ENCODE results near the gene MOB1A.
"Not testable (repeated sequence)": the region's sequence is repeated elsewhere in the genome, so short reads cannot be mapped to it uniquely, and the experiment has no call there.

The MOB1A gene

DNA sequence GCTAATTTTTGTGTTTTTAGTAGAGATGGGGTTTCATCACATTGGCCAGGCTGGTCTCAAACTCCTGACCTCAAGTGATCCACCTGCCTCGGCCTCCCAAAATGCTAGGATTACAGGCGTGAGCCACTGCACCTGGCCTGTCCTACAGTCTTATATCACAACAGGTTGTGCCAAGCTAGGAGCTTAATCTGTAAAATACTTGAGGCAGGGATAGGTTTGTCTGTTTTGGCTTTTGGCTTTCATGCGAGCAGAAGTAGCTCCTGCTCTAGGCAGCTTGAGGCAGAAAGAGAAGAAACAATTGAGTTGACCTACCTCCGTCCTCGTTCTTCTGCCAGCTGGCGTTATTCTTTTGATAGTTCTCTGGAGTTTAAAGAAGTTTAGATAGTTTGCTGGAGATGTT is 37.1 kb upstream of the MOB1A start:
- not testable (repeated sequence) for H3K9ac ChIP-seq (ENCODE audit: low read depth, low read length); H3K4me3 ChIP-seq (ENCODE audit: low read length); H3K27me3 ChIP-seq (ENCODE audit: control insufficient read depth, insufficient read depth, low read length); H3K4me1 ChIP-seq (ENCODE audit: control insufficient read depth, insufficient read depth, low read length); H3K9me3 ChIP-seq (replicated peaks; ENCODE audit: low read length); H3K4me2 ChIP-seq (ENCODE audit: low read length)
- H3K36me3 ChIP-seq (ENCODE audit: insufficient read depth, low read length): peaks cover 33% of the 10 kb centered on the region

DNA sequence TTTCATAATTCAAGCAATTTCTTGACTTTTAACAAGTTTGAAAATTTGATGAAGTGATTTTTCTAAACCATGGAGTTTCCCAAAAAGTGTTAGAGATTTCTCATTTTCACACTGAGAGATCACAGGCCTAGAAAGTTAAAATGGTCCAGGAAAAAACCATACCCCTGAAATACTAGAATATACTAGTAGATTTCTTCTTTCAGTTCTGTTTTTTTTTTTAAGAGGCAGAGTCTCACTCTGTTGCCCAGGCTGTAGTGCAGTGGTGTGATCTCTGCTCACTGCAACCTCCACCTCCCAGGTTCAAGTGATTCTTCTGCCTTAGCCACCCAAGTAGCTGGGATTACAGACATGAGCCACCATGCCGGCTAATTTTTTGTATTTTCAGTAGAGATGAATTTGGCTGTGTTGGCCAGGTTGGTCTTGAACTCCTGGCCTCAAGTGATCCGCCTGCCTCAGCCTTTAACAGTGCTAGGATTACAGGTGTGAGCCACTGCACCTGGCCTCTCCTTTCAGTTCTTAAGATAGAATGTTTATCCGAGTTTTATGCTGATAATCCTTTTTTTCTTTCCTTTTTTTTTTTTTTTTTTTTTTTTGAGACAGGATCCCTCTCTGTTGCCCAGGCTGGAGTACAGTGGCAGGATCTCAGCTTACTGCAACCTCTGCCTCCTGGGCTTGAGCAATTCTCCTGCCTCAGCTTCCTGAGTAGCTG is 34.2 kb upstream of the MOB1A start:
- Histone ChIP-seq H3K4me2 (ENCODE audit: low read length) (no peak overlapping the region), H3K4me1 (ENCODE audit: control insufficient read depth, insufficient read depth, low read length) (no peaks in the 10 kb centered on the region), H3K9ac (ENCODE audit: low read depth, low read length) (no peak overlapping the region), H3K27me3 (ENCODE audit: control insufficient read depth, insufficient read depth, low read length) (no peaks in the 10 kb centered on the region), H3K36me3 (ENCODE audit: insufficient read depth, low read length) (peaks cover 47% of the 10 kb centered on the region), H3K4me3 (ENCODE audit: low read length) (no peak overlapping the region), H3K9me3 (replicated peaks; ENCODE audit: low read length) (no peaks in the 10 kb centered on the region)

GRCh38 chr2:74206180-74206688 is 27.6 kb upstream of the MOB1A start:
- peaks cover 31% of the 10 kb centered on the region for H3K36me3 ChIP-seq (ENCODE audit: insufficient read depth, low read length)
- peak overlapping the region; percentile 9 for H3K4me2 ChIP-seq (ENCODE audit: low read length)
- no peaks in the 10 kb centered on the region for H3K9me3 ChIP-seq (replicated peaks; ENCODE audit: low read length)
- H3K27me3 ChIP-seq (ENCODE audit: control insufficient read depth, insufficient read depth, low read length): no peaks in the 10 kb centered on the region
- peaks cover 22% of the 10 kb centered on the region for H3K4me1 ChIP-seq (ENCODE audit: control insufficient read depth, insufficient read depth, low read length)
- no peak overlapping the region for H3K9ac ChIP-seq (ENCODE audit: low read depth, low read length)
- no peak overlapping the region for H3K4me3 ChIP-seq (ENCODE audit: low read length)

DNA sequence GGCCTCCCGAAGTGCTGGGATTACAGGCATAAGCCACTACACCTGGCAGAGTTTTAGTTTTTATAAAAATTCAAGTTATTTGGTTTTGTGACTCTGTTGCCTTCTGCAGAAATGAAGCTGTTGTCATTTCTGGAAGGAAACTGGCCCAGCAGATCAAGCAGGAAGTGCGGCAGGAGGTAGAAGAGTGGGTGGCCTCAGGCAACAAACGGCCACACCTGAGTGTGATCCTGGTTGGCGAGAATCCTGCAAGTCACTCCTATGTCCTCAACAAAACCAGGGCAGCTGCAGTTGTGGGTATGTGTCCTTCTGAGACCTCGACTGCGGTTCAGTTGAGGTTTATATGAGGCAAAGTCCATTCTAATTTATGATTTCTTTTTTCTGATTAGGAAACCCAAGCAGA is 26.9 kb upstream of the MOB1A start:
- H3K27me3 ChIP-seq (ENCODE audit: control insufficient read depth, insufficient read depth, low read length): no peaks in the 10 kb centered on the region
- H3K9me3 ChIP-seq (replicated peaks; ENCODE audit: low read length): no peaks in the 10 kb centered on the region
- no peak overlapping the region for H3K4me2 ChIP-seq (ENCODE audit: low read length)
- no peak overlapping the region for H3K4me3 ChIP-seq (ENCODE audit: low read length)
- H3K4me1 ChIP-seq (ENCODE audit: control insufficient read depth, insufficient read depth, low read length): peaks cover 29% of the 10 kb centered on the region
- H3K9ac ChIP-seq (ENCODE audit: low read depth, low read length): no peak overlapping the region
- peaks cover 26% of the 10 kb centered on the region for H3K36me3 ChIP-seq (ENCODE audit: insufficient read depth, low read length)

DNA sequence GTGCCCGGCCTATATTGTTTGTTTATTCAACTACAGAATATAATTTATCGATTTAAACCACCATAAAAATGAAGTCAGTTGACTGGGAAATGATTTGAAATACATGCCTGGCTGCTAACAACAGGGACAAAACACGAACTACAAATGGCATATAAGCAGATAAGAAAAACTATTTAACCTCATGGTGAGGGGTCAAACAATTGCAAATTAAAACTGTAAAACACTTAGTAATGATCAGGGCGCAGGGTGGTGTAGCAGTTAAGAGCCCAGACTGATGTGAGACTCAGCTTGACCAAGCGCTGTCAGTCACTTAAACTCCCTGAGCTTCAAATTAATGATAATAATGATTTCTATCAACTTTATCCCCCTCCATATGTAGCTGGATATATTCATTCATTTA is 26.4 kb upstream of the MOB1A start:
- H3K9me3 ChIP-seq (replicated peaks; ENCODE audit: low read length): no peaks in the 10 kb centered on the region
- H3K4me3 ChIP-seq (ENCODE audit: low read length): no peak overlapping the region
- no peaks in the 10 kb centered on the region for H3K27me3 ChIP-seq (ENCODE audit: control insufficient read depth, insufficient read depth, low read length)
- H3K4me1 ChIP-seq (ENCODE audit: control insufficient read depth, insufficient read depth, low read length): peaks cover 33% of the 10 kb centered on the region
- H3K36me3 ChIP-seq (ENCODE audit: insufficient read depth, low read length): peaks cover 22% of the 10 kb centered on the region
- no peak overlapping the region for H3K4me2 ChIP-seq (ENCODE audit: low read length)
- no peak overlapping the region for H3K9ac ChIP-seq (ENCODE audit: low read depth, low read length)

- no peaks in the 10 kb centered on the region for H3K27me3 ChIP-seq (ENCODE audit: control insufficient read depth, insufficient read depth, low read length)
- no peak overlapping the region for H3K4me2 ChIP-seq (ENCODE audit: low read length)
- peaks cover 15% of the 10 kb centered on the region for H3K36me3 ChIP-seq (ENCODE audit: insufficient read depth, low read length)
- peaks cover 38% of the 10 kb centered on the region for H3K4me1 ChIP-seq (ENCODE audit: control insufficient read depth, insufficient read depth, low read length)
- H3K9ac ChIP-seq (ENCODE audit: low read depth, low read length): no peak overlapping the region
- H3K4me3 ChIP-seq (ENCODE audit: low read length): no peak overlapping the region
- H3K9me3 ChIP-seq (replicated peaks; ENCODE audit: low read length): no peaks in the 10 kb centered on the region
Measured at GRCh38 chr2:74204436-74204835, 25.8 kb upstream of the MOB1A start.

- peak overlapping the region; percentile 30 for H3K4me3 ChIP-seq (ENCODE audit: low read length)
- H3K36me3 ChIP-seq (ENCODE audit: insufficient read depth, low read length): no peaks in the 10 kb centered on the region
- H3K9me3 ChIP-seq (replicated peaks; ENCODE audit: low read length): no peaks in the 10 kb centered on the region
- no peaks in the 10 kb centered on the region for H3K27me3 ChIP-seq (ENCODE audit: control insufficient read depth, insufficient read depth, low read length)
- H3K4me1 ChIP-seq (ENCODE audit: control insufficient read depth, insufficient read depth, low read length): peaks cover 42% of the 10 kb centered on the region
- H3K4me2 ChIP-seq (ENCODE audit: low read length): peak overlapping the region; percentile 95
- no peak overlapping the region for H3K9ac ChIP-seq (ENCODE audit: low read depth, low read length)
Measured at GRCh38 chr2:74201596-74201995, 22.9 kb upstream of the MOB1A start.

GRCh38 chr2:74201196-74201595 is 22.5 kb upstream of the MOB1A start:
- peak overlapping the region; percentile 30 for H3K4me3 ChIP-seq (ENCODE audit: low read length)
- no peaks in the 10 kb centered on the region for H3K27me3 ChIP-seq (ENCODE audit: control insufficient read depth, insufficient read depth, low read length)
- H3K4me1 ChIP-seq (ENCODE audit: control insufficient read depth, insufficient read depth, low read length): peaks cover 38% of the 10 kb centered on the region
- no peak overlapping the region for H3K9ac ChIP-seq (ENCODE audit: low read depth, low read length)
- H3K4me2 ChIP-seq (ENCODE audit: low read length): peak overlapping the region; percentile 95
- no peaks in the 10 kb centered on the region for H3K9me3 ChIP-seq (replicated peaks; ENCODE audit: low read length)
- H3K36me3 ChIP-seq (ENCODE audit: insufficient read depth, low read length): no peaks in the 10 kb centered on the region

GRCh38 chr2:74199871-74200305 is 21.2 kb upstream of the MOB1A start:
- H3K9ac ChIP-seq (ENCODE audit: low read depth, low read length): peak overlapping the region; percentile 90
- H3K4me2 ChIP-seq (ENCODE audit: low read length): peak overlapping the region; percentile 95
- H3K9me3 ChIP-seq (replicated peaks; ENCODE audit: low read length): no peaks in the 10 kb centered on the region
- peaks cover 31% of the 10 kb centered on the region for H3K4me1 ChIP-seq (ENCODE audit: control insufficient read depth, insufficient read depth, low read length)
- peak overlapping the region; percentile 80 for H3K4me3 ChIP-seq (ENCODE audit: low read length)
- no peaks in the 10 kb centered on the region for H3K27me3 ChIP-seq (ENCODE audit: control insufficient read depth, insufficient read depth, low read length)
- H3K36me3 ChIP-seq (ENCODE audit: insufficient read depth, low read length): no peaks in the 10 kb centered on the region

GRCh38 chr2:74199275-74199701 is 20.6 kb upstream of the MOB1A start:
- Histone ChIP-seq H3K4me2 (ENCODE audit: low read length) (peak overlapping the region; percentile 95), H3K36me3 (ENCODE audit: insufficient read depth, low read length) (no peaks in the 10 kb centered on the region), H3K27me3 (ENCODE audit: control insufficient read depth, insufficient read depth, low read length) (no peaks in the 10 kb centered on the region), H3K4me3 (ENCODE audit: low read length) (peak overlapping the region; percentile 80), H3K4me1 (ENCODE audit: control insufficient read depth, insufficient read depth, low read length) (peaks cover 31% of the 10 kb centered on the region), H3K9me3 (replicated peaks; ENCODE audit: low read length) (no peaks in the 10 kb centered on the region), H3K9ac (ENCODE audit: low read depth, low read length) (peak overlapping the region; percentile 90)

GRCh38 chr2:74198461-74199274 is 20.0 kb upstream of the MOB1A start, which contains the start of gene MTHFD2:
MTHFD2 (plus strand) TSS chr2:74198615; CDS start chr2:74198642, 27 bp downstream.
- Histone ChIP-seq H3K4me1 (ENCODE audit: control insufficient read depth, insufficient read depth, low read length) (peaks cover 31% of the 10 kb centered on the region), H3K4me2 (ENCODE audit: low read length) (peak within 1 kb of the TSS; percentile 95), H3K4me3 (ENCODE audit: low read length) (peak within 1 kb of the TSS; percentile 80), H3K9me3 (replicated peaks; ENCODE audit: low read length) (no peaks in the 10 kb centered on the region), H3K36me3 (ENCODE audit: insufficient read depth, low read length) (no peaks in the 10 kb centered on the region), H3K9ac (ENCODE audit: low read depth, low read length) (peak within 1 kb of the TSS; percentile 90), H3K27me3 (ENCODE audit: control insufficient read depth, insufficient read depth, low read length) (no peaks in the 10 kb centered on the region)
